Trophoblast cell (in vitro differentiated cells and primary cell): Measurements from ENCODE around the gene EPN2.

Experiments
- DNase-seq, 2 donors: peaks; one replicate each; pipeline ENCODE4 v3.0.0-alpha.2; 2016
- H2AFZ ChIP-seq: 2 replicates; pipeline ENCODE4 v1.6.1; 2013; ENCODE audit warnings: low read length, moderate library complexity, mild to moderate bottlenecking; ENCODE audit not compliant: insufficient read depth, poor library complexity
- H2AK5ac ChIP-seq: 2 replicates; pipeline ENCODE4 v1.6.1; 2013; ENCODE audit warnings: mild to moderate bottlenecking, low read length
- H2BK120ac ChIP-seq: 2 replicates; pipeline ENCODE4 v1.6.1; 2013; ENCODE audit warnings: low read length, mild to moderate bottlenecking, moderate library complexity; ENCODE audit not compliant: insufficient read depth, poor library complexity
- H2BK12ac ChIP-seq: 2 replicates; pipeline ENCODE4 v1.6.1; 2013; ENCODE audit warnings: mild to moderate bottlenecking, low read length, moderate library complexity
- H2BK5ac ChIP-seq: 2 replicates; pipeline ENCODE4 v1.6.1; 2013; ENCODE audit warnings: low read length, low read depth, moderate library complexity, mild to moderate bottlenecking; ENCODE audit not compliant: poor library complexity
- H3K14ac ChIP-seq: 2 replicates; pipeline ENCODE4 v1.6.1; 2013; ENCODE audit warnings: mild to moderate bottlenecking, low read length
- H3K18ac ChIP-seq: 2 replicates; pipeline ENCODE4 v1.6.1; 2013; ENCODE audit warnings: mild to moderate bottlenecking, low read length
- H3K23ac ChIP-seq: 2 replicates; pipeline ENCODE4 v1.6.1; 2013; ENCODE audit warnings: low read length
- H3K27ac ChIP-seq: 2 replicates; pipeline ENCODE4 v1.5.1; 2013; ENCODE audit warnings: low read depth, mild to moderate bottlenecking, inconsistent platforms, low read length, moderate library complexity
- H3K27me3 ChIP-seq: 2 replicates; pipeline ENCODE4 v1.6.1; 2013; ENCODE audit warnings: inconsistent platforms, mild to moderate bottlenecking, low read length, moderate library complexity; ENCODE audit not compliant: insufficient read depth
- H3K36me3 ChIP-seq, 2 experiments: 1 replicate in 1 of 2; 2 replicates in 1 of 2; pipeline ENCODE4 v1.6.1; 2013; ENCODE audit warnings: low read length in 2 of 2, mild to moderate bottlenecking in 2 of 2, moderate library complexity in 1 of 2; ENCODE audit not compliant: insufficient read depth in 2 of 2, control insufficient read depth in 1 of 2
- H3K4ac ChIP-seq: 2 replicates; pipeline ENCODE4 v1.6.1; 2013; ENCODE audit warnings: low read depth, mild to moderate bottlenecking, low read length, moderate library complexity
- H3K4me1 ChIP-seq, 2 experiments: 1 replicate in 1 of 2; 2 replicates in 1 of 2; pipeline ENCODE4 v1.6.1; 2013; ENCODE audit warnings: low read length in 2 of 2, mild to moderate bottlenecking in 2 of 2, moderate library complexity in 1 of 2; ENCODE audit not compliant: insufficient read depth in 2 of 2, control insufficient read depth in 1 of 2
- H3K4me2 ChIP-seq: 2 replicates; pipeline ENCODE4 v1.6.1; 2013; ENCODE audit warnings: inconsistent platforms, mild to moderate bottlenecking, low read length, moderate library complexity
- H3K4me3 ChIP-seq: 2 replicates; pipeline ENCODE4 v1.5.1; 2013; ENCODE audit warnings: mild to moderate bottlenecking, low read depth, low read length, inconsistent platforms
- H3K79me1 ChIP-seq: one replicate; pipeline ENCODE4 v1.6.1; 2013; ENCODE audit warnings: low read length
- H3K79me2 ChIP-seq: 2 replicates; pipeline ENCODE4 v1.6.1; 2013; ENCODE audit warnings: low read length, mild to moderate bottlenecking; ENCODE audit not compliant: control insufficient read depth, insufficient read depth, poor library complexity
- H3K9ac ChIP-seq: 2 replicates; pipeline ENCODE4 v1.6.1; 2013; ENCODE audit warnings: mild to moderate bottlenecking, low read length
- H3K9me3 ChIP-seq: 2 replicates; pipeline ENCODE4 v1.6.1; 2013; ENCODE audit warnings: low read depth, mild to moderate bottlenecking, control low read depth, inconsistent platforms, low read length; ENCODE audit not compliant: insufficient read depth
- H4K12ac ChIP-seq: 2 replicates; pipeline ENCODE4 v1.6.1; 2013; ENCODE audit warnings: low read depth, mild to moderate bottlenecking, low read length, moderate library complexity
- H4K8ac ChIP-seq: 2 replicates; pipeline ENCODE4 v1.6.1; 2013; ENCODE audit warnings: low read depth, mild to moderate bottlenecking, low read length, moderate library complexity
- H4K91ac ChIP-seq: one replicate; pipeline ENCODE4 v1.6.1; 2013; ENCODE audit warnings: low read depth, mild to moderate bottlenecking, low read length, moderate library complexity
- WGBS: extraction: QIAGEN DNeasy Blood & Tissue Kit; methylation state at CpG from one replicate; pipeline ENCODE4 v1.1.7; 2013; ENCODE audit warnings: missing lambda C conversion rate; ENCODE audit not compliant: insufficient read length, insufficient coverage; ENCODE audit errors: extremely low coverage; 5-methylcytosine and 5-hydroxymethylcytosine counted together

EPN2 gene

GRCh38 chr17:19316761-19317358, 79.7 kb downstream of the EPN2 start:
- Histone ChIP-seq H3K27me3 (no peaks in the 10 kb centered on the region), H4K12ac (no peak overlapping the region), H4K8ac (no peak overlapping the region), H3K4me2 (no peak overlapping the region), H3K36me3 (peaks cover 43 to 51% of the 10 kb centered on the region in 2 experiments), H3K79me1 (peaks cover 2% of the 10 kb centered on the region), H2BK5ac (no peak overlapping the region), H3K18ac (no peak overlapping the region), H3K27ac (no peak overlapping the region), H2BK12ac (no peak overlapping the region), H3K9me3 (no peaks in the 10 kb centered on the region), H4K91ac (no peak overlapping the region), H2AK5ac (no peak overlapping the region), H2BK120ac (no peak overlapping the region), H3K4me1 (peaks cover 8 to 12% of the 10 kb centered on the region in 2 experiments), H3K4ac (no peak overlapping the region), H3K23ac (no peak overlapping the region), H3K9ac (no peak overlapping the region), H2AFZ (no peak overlapping the region), H3K4me3 (no peak overlapping the region), H3K14ac (no peak overlapping the region), H3K79me2 (no peaks in the 10 kb centered on the region)
- DNase-seq: no peak
- no CpG with 5 or more reads among the region's 3 CpGs for WGBS

- H3K79me2 ChIP-seq: no peaks in the 10 kb centered on the region
- H3K4me2 ChIP-seq: no peak overlapping the region
- no peak overlapping the region for H3K4ac ChIP-seq
- H2BK5ac ChIP-seq: no peak overlapping the region
- H3K4me1 ChIP-seq: peaks cover 4 to 6% of the 10 kb centered on the region in 2 experiments
- no peak overlapping the region for H3K23ac ChIP-seq
- H4K12ac ChIP-seq: no peak overlapping the region
- H2AK5ac ChIP-seq: no peak overlapping the region
- H2BK12ac ChIP-seq: no peak overlapping the region
- no CpG with 5 or more reads among the region's 19 CpGs for WGBS
- H3K79me1 ChIP-seq: no peaks in the 10 kb centered on the region
- no peak overlapping the region for H2BK120ac ChIP-seq
- H3K36me3 ChIP-seq: peaks cover 41 to 45% of the 10 kb centered on the region in 2 experiments
- H3K9me3 ChIP-seq: no peaks in the 10 kb centered on the region
- H3K4me3 ChIP-seq: no peak overlapping the region
- H3K27ac ChIP-seq: no peak overlapping the region
- no peak overlapping the region for H3K9ac ChIP-seq
- no peak overlapping the region for H3K18ac ChIP-seq
- DNase-seq: peak; percentile 73 to 76
- H3K14ac ChIP-seq: no peak overlapping the region
- H3K27me3 ChIP-seq: no peaks in the 10 kb centered on the region
- H4K91ac ChIP-seq: no peak overlapping the region
- no peak overlapping the region for H2AFZ ChIP-seq
- no peak overlapping the region for H4K8ac ChIP-seq
These were observed 80.4 kb downstream of the EPN2 start for GRCh38 chr17:19317359-19318095.

GRCh38 chr17:19318611-19319010, 81.4 kb downstream of the EPN2 start:
- Histone ChIP-seq H3K4ac (no peak overlapping the region), H3K27ac (no peak overlapping the region), H2AK5ac (no peak overlapping the region), H3K18ac (no peak overlapping the region), H3K27me3 (no peaks in the 10 kb centered on the region), H2AFZ (no peak overlapping the region), H2BK12ac (no peak overlapping the region), H3K79me1 (no peaks in the 10 kb centered on the region), H3K79me2 (no peaks in the 10 kb centered on the region), H3K14ac (no peak overlapping the region), H4K8ac (no peak overlapping the region), H2BK120ac (no peak overlapping the region), H3K9ac (no peak overlapping the region), H4K12ac (no peak overlapping the region), H3K23ac (no peak overlapping the region), H3K36me3 (peaks cover 35 to 36% of the 10 kb centered on the region in 2 experiments), H3K4me1 (peaks cover 4 to 5% of the 10 kb centered on the region in 2 experiments), H2BK5ac (no peak overlapping the region), H4K91ac (no peak overlapping the region), H3K4me3 (no peak overlapping the region), H3K4me2 (no peak overlapping the region), H3K9me3 (no peaks in the 10 kb centered on the region)
- DNase-seq: no peak
- WGBS: no CpG with 5 or more reads among the region's 6 CpGs

GRCh38 chr17:19319771-19320505, 82.8 kb downstream of the EPN2 start:
- H3K4me2 ChIP-seq: no peak overlapping the region
- no peak overlapping the region for H4K12ac ChIP-seq
- no peak overlapping the region for H2AFZ ChIP-seq
- no peaks in the 10 kb centered on the region for H3K27me3 ChIP-seq
- no peak overlapping the region for H2AK5ac ChIP-seq
- no peaks in the 10 kb centered on the region for H3K79me2 ChIP-seq
- no peak overlapping the region for H4K8ac ChIP-seq
- peak; percentile 78 to 79 for DNase-seq
- H3K27ac ChIP-seq: no peak overlapping the region
- no peak overlapping the region for H2BK12ac ChIP-seq
- no peak overlapping the region for H3K9ac ChIP-seq
- WGBS: no CpG with 5 or more reads among the region's 12 CpGs
- no peaks in the 10 kb centered on the region for H3K79me1 ChIP-seq
- H3K18ac ChIP-seq: no peak overlapping the region
- H2BK5ac ChIP-seq: no peak overlapping the region
- H4K91ac ChIP-seq: no peak overlapping the region
- no peaks in the 10 kb centered on the region for H3K9me3 ChIP-seq
- no peak overlapping the region for H3K4me3 ChIP-seq
- no peak overlapping the region for H3K14ac ChIP-seq
- H3K23ac ChIP-seq: no peak overlapping the region
- peaks cover 25 to 26% of the 10 kb centered on the region in 2 experiments for H3K36me3 ChIP-seq
- no peak overlapping the region for H2BK120ac ChIP-seq
- no peak overlapping the region for H3K4ac ChIP-seq
- H3K4me1 ChIP-seq: peaks cover 4 to 5% of the 10 kb centered on the region in 2 experiments
